Activated B cell treated with CpG ODN at 0.5 μM for 24 hours (primary cell): ENCODE results near the gene ARHGAP42. TPM values are rescaled to one million over a fixed set of nuclear protein-coding genes. Genes with fewer than 3 reads are reported as not detected.

Source experiments
- ATAC-seq: fragments of 200-7000 bp; cut with Tn5 transposase; one replicate; pipeline ENCODE4 v1.10.0; 2021; ENCODE audit warnings: low read depth, mild to moderate bottlenecking, moderate library complexity
- CTCF ChIA-PET: fragments of 350-600 bp; sonication (Branson Sonifier 250); formaldehyde crosslinking; loops from one replicate; lab custom pipeline; 2021; ENCODE audit warnings: antibody characterized with exemption; lab: Charles Lee
- POLR2A ChIA-PET: fragments of 350-600 bp; sonication (Branson Sonifier 250); formaldehyde crosslinking; loops from one replicate; lab custom pipeline; 2021; ENCODE audit warnings: antibody characterized with exemption; lab: Charles Lee
- DNase-seq: peaks from one replicate; pipeline ENCODE4 v3.0.0; 2022
- H3K27ac Mint-ChIP-seq: one replicate; pipeline ENCODE4 v1.8.0; 2020; ENCODE audit warnings: mixed read lengths
- H3K27me3 Mint-ChIP-seq: one replicate; pipeline ENCODE4 v1.8.0; 2021; ENCODE audit warnings: mixed read lengths
- H3K36me3 Mint-ChIP-seq: one replicate; pipeline ENCODE4 v1.8.0; 2021; ENCODE audit warnings: low read depth, mixed read lengths
- H3K4me1 Mint-ChIP-seq: one replicate; pipeline ENCODE4 v1.8.0; 2021; ENCODE audit warnings: mixed read lengths
- H3K4me3 Mint-ChIP-seq: one replicate; pipeline ENCODE4 v1.8.0; 2020; ENCODE audit warnings: mild to moderate bottlenecking, mixed read lengths
- H3K9me3 Mint-ChIP-seq: one replicate; pipeline ENCODE4 v1.8.0; 2020; ENCODE audit warnings: mixed read lengths
- CTCF ChIP-seq: fragments of 200-600 bp; IDR thresholded peaks from one replicate; pipeline ENCODE4 v1.8.0; 2022; ENCODE audit warnings: antibody characterized with exemption, mild to moderate bottlenecking
- intact Hi-C: fragments of 100-400 bp; cut with micrococcal nuclease; formaldehyde crosslinking; loops from one replicate; pipeline ENCODE4 v1.15.1; 2024
- total RNA-seq: library from RNA; stranded (reverse); gene quantifications from 2 replicates; pipeline ENCODE4 v1.2.3, GENCODE V29; 2022

Gene ARHGAP42
- total RNA-seq, 1 donor from 2014 or later, result 4.9 TPM

DNA sequence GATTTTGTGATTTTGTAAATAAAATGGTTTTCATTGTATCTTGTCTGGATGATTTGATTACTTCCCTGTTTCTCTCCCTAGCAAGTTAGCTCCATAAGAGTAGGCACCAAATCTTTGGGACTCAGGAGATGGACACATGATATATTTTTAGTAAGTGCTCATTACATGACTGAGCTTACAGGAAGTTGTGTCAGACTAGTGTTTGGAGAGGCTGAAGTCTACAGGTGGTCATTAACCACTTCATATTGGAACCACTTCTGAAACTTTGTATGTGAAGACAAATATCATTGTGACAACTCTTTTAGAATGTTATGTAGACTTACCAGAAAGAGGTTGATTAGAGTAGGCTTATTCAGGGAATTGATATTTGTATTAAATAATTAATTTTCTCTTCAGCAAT lies 19.1 kb downstream of the ARHGAP42 start:
- Mint-ChIP-seq H3K9me3 (no peaks in the 10 kb centered on the region), H3K36me3 (peaks cover 3% of the 10 kb centered on the region)

DNA sequence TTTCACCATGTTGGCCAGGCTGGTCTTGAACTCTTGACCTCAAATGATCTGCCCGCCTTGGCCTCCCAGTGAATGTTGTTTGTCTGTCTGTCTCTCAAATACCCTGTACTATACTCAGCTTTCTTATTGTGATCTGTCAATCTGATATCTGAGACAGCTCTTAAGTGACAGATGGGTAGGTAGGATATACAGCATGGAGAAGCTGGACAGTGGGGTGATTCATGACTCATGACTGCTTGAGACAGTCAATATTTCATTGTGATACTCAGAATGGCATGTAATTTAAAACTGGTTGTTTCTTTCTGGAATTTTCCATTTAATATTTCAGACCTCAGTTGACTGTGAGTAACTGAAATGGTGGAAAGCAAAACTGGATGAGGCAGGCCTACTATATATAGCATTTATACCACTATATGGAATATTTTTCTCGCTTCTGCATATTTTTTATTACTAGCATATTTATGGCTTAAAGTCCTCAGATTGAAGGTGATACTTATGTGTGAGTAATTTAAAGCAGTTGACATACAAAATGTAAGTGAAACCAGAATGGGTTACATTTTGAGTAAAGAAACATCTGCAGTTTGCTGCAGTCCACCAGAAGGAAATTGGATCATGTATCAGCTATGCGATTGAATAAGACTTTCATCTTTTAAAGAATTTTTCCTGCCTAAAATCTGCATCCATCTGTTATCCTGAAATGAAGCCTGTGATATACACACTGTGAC lies 22.3 kb downstream of the ARHGAP42 start:
- DNase-seq (no peak), ATAC-seq (no peak)
- no peaks in the 10 kb centered on the region for H3K36me3 Mint-ChIP-seq
- H3K4me1 Mint-ChIP-seq, result peaks cover 23% of the 10 kb centered on the region
- no peak overlapping the region for H3K4me3 Mint-ChIP-seq
- no peaks in the 10 kb centered on the region for H3K9me3 Mint-ChIP-seq
- POLR2A ChIA-PET, result no interaction called here
- no peaks in the 10 kb centered on the region for H3K27me3 Mint-ChIP-seq
- CTCF ChIA-PET, result no interaction called here
- H3K27ac Mint-ChIP-seq, result no peak overlapping the region
- TF ChIP-seq CTCF, result no peak
- intact Hi-C loops, result no loop called here

More for the DNA sequence above, 19.1 kb downstream of the ARHGAP42 start:
- intact Hi-C loops, result loop anchor here (2.0 kb wide), 1 partner anchor 17 kb away; no protein-coding TSS in a partner anchor
- Mint-ChIP-seq H3K4me3 (no peak overlapping the region), H3K27me3 (no peaks in the 10 kb centered on the region), H3K4me1 (peaks cover 23% of the 10 kb centered on the region), H3K27ac (no peak overlapping the region)
- POLR2A ChIA-PET, result no interaction called here
- DNase-seq (no peak), ATAC-seq (no peak)
- TF ChIP-seq CTCF, result no peak
- CTCF ChIA-PET, result no interaction called here

GRCh38 chr11:100711984-100712383 lies 24.9 kb downstream of the ARHGAP42 start:
- H3K4me3 Mint-ChIP-seq, result no peak overlapping the region
- TF ChIP-seq CTCF, result no peak
- DNase-seq, result no peak
- no peaks in the 10 kb centered on the region for H3K36me3 Mint-ChIP-seq
- H3K27ac Mint-ChIP-seq, result no peak overlapping the region
- ATAC-seq, result no peak
- CTCF ChIA-PET, result interaction anchor here (0.9 kb wide), 1 partner anchor 24 kb away, joined by 3 read pairs; no protein-coding TSS in a partner anchor
- peaks cover 12% of the 10 kb centered on the region for H3K4me1 Mint-ChIP-seq
- POLR2A ChIA-PET, result no interaction called here
- intact Hi-C loops, result no loop called here
- no peaks in the 10 kb centered on the region for H3K27me3 Mint-ChIP-seq
- H3K9me3 Mint-ChIP-seq, result no peaks in the 10 kb centered on the region

- POLR2A ChIA-PET, result no interaction called here
- TF ChIP-seq CTCF, result no peak
- no peaks in the 10 kb centered on the region for H3K9me3 Mint-ChIP-seq
- intact Hi-C loops, result no loop called here
- H3K4me1 Mint-ChIP-seq, result peaks cover 12% of the 10 kb centered on the region
- DNase-seq, result no peak
- no peak overlapping the region for H3K4me3 Mint-ChIP-seq
- H3K27me3 Mint-ChIP-seq, result no peaks in the 10 kb centered on the region
- ATAC-seq, result no peak
- H3K36me3 Mint-ChIP-seq, result no peaks in the 10 kb centered on the region
- CTCF ChIA-PET, result no interaction called here
- H3K27ac Mint-ChIP-seq, result no peak overlapping the region
These were observed 25.5 kb downstream of the ARHGAP42 start for GRCh38 chr11:100712583-100712982.

GRCh38 chr11:100715165-100715761 lies 28.2 kb downstream of the ARHGAP42 start:
- no peak for DNase-seq
- ATAC-seq, result no peak
- H3K27ac Mint-ChIP-seq, result no peak overlapping the region
- H3K4me3 Mint-ChIP-seq, result no peak overlapping the region
- no peaks in the 10 kb centered on the region for H3K9me3 Mint-ChIP-seq
- CTCF ChIA-PET, result no interaction called here
- peaks cover 6% of the 10 kb centered on the region for H3K4me1 Mint-ChIP-seq
- intact Hi-C loops, result no loop called here
- H3K27me3 Mint-ChIP-seq, result no peaks in the 10 kb centered on the region
- no peaks in the 10 kb centered on the region for H3K36me3 Mint-ChIP-seq
- POLR2A ChIA-PET, result interaction anchor here (1.1 kb wide), 1 partner anchor 28 kb away, joined by 3 read pairs; the partner anchor contains the start of gene ARHGAP42
- no peak for TF ChIP-seq CTCF
